Mesangial cell (primary cell): Measurements from ENCODE around the gene XPNPEP2. TPM values are rescaled to one million over a fixed set of nuclear protein-coding genes. Genes with fewer than 3 reads are reported as not detected.

ENCODE experiments used
- total RNA-seq: library from RNA; depleted of rRNA; stranded (reverse); fragments of >200 nt; gene quantifications from 2 replicates; pipeline ENCODE4 v1.2.3, GENCODE V29; 2015

Gene XPNPEP2
- total RNA-seq = not detected in 2 replicates

GRCh38 chrX:129738466-129739308 lies at the start of gene XPNPEP2:
XPNPEP2 (plus strand) TSS chrX:129738979; CDS start chrX:129739214, 235 bp downstream.

GRCh38 chrX:129779747-129780146 lies 41.0 kb downstream of the XPNPEP2 start, which contains the start of gene SASH3:
SASH3 (plus strand) TSS chrX:129779949; CDS start chrX:129780098, 149 bp downstream.

Other genes starting within 250 kb of the XPNPEP2 start
- 20.2 and 27.1 TPM in 2 replicates for gene SMARCA1, start 215.5 kb upstream of the XPNPEP2 start, total RNA-seq
- 12.7 and 15.8 TPM in 2 replicates for gene OCRL, start 198.7 kb upstream of the XPNPEP2 start, total RNA-seq
- 0.33 TPM in 1 of 2 replicates, not detected in the other for gene APLN, start 84.0 kb upstream of the XPNPEP2 start, total RNA-seq
- gene SASH3, start 41.0 kb downstream of the XPNPEP2 start, total RNA-seq = not detected in 2 replicates
- 14.0 and 25.0 TPM in 2 replicates for gene ZDHHC9, start 104.9 kb downstream of the XPNPEP2 start, total RNA-seq
- gene UTP14A, start 167.2 kb downstream of the XPNPEP2 start, total RNA-seq = 5.5 and 8.6 TPM in 2 replicates
- 3.6 and 6.2 TPM in 2 replicates for gene BCORL1, start 243.7 kb downstream of the XPNPEP2 start, total RNA-seq